ENCODE data around the gene ASAP3.
A peak's percentile ranks its signal among the peaks of the same experiment; 100 is the strongest.

The ASAP3 gene

DNA sequence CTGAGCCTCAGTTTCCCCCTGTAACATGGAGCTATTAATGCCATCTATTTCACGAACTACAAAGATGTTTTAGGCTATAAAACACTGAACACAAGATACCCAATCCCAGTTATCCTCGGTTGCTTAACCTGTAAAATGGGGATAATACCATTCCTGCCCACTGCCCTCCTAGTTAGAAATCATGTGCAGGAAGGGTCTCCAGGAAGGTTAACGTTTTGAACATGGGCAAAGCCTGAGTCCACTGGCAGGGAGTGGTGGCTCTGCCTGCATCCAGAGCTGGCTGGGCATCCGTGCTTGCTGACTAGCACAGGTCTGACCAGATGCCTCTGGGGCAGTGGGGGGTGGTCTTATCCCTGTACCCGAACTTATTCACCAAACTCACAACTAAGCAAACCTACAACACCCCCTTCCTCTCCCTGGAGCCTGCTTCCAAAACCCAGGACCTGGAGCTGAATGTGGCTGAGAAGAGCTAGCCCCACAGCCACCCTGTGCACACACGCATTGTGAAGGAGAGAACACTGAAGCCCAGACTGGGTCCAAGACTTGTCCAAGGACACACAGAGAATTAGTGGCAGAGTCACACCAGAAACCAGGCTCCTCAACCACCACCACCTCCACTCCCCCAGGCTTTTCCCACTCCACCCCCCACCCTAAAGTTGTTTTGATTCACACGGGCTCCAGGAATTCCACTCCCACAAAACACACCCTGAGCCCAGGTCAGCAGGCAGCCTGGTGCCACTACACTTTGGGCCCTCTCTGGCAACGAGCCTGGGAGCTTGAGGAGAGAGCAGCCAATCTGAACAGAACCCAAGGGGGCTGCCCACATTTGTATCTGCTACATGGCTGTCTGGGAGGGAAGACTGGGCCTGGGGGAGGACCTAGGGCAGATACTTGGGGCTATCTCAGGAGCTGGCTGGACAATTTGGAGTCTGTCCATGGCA, 45.4 kb upstream of the ASAP3 start:
- TF ChIP-seq CTCF (IDR thresholded peaks at IDR 0.05; ENCODE audit: borderline replicate concordance, control extremely low read depth, extremely low read depth, insufficient read depth, missing control alignments) = no peak
- no peak for DNase-seq (ENCODE audit: low spot score)
- in situ Hi-C loops (cut with MboI; ENCODE audit: low sequenced_read_pairs, unreplicated experiment) = no loop called here

DNA sequence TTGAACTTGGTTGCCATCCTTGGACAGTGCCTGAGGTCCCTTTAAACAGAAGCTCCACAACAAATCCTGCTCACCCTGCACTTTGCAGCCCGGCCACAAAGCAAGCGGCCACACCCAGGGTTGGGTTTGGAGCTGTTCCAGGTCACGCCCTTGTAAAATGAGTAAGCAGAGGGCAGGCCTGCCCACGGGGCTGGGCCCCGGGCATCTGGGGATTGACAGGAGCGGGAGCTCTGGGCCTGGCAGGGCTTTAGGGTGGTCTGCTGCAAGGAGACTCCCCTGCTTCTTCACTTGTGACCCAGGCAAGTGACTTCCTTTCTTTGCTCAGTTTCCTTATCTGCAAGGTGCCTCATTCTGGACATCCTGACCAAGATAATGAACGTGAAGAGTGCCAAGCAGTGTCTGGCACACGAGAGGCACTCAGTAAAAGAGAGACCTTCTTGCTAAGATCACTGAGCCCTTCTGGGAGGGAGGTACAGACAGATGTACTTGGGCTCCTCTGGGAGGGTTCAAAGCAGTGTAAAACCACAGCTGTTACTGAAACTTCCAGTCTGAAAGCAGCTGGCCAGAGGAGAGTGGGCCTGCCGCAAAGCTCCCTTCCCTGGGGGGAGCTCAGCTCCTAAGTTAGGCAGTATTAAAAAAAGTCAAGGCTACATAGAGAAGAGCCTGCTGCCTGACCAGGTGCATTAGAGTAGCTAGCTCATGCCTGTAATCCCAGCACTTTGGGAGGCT, 44.4 kb upstream of the ASAP3 start:
- TF ChIP-seq CTCF (IDR thresholded peaks at IDR 0.05; ENCODE audit: borderline replicate concordance, control extremely low read depth, extremely low read depth, insufficient read depth, missing control alignments) = no peak
- in situ Hi-C loops (cut with MboI; ENCODE audit: low sequenced_read_pairs, unreplicated experiment) = no loop called here
- DNase-seq (ENCODE audit: low spot score) = peak; percentile 73

DNA sequence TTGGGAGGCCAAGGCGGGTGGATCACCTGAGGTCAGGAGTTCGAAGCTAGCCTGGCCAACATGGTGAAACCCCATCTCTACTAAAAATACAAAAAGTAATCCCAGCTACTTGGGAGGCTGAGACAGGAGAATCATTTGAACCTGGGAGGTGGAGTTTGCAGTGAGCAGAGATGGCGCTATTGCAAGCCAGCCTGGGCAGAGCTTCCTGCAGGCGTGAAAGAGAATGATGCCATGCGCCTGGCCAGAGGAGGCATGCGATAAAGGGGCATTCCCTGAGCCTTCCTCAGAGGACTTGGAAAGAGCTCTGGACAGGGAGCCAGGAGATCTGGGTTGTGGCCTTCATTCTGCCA, 43.9 kb upstream of the ASAP3 start:
- in situ Hi-C loops (cut with MboI; ENCODE audit: low sequenced_read_pairs, unreplicated experiment) = no loop called here
- no peak for TF ChIP-seq CTCF (IDR thresholded peaks at IDR 0.05; ENCODE audit: borderline replicate concordance, control extremely low read depth, extremely low read depth, insufficient read depth, missing control alignments)
- DNase-seq (ENCODE audit: low spot score) = no peak

GRCh38 chr1:23527366-23527765, 43.4 kb upstream of the ASAP3 start:
- no peak for DNase-seq (ENCODE audit: low spot score)
- in situ Hi-C loops (cut with MboI; ENCODE audit: low sequenced_read_pairs, unreplicated experiment) = no loop called here
- no peak for TF ChIP-seq CTCF (IDR thresholded peaks at IDR 0.05; ENCODE audit: borderline replicate concordance, control extremely low read depth, extremely low read depth, insufficient read depth, missing control alignments)

DNA sequence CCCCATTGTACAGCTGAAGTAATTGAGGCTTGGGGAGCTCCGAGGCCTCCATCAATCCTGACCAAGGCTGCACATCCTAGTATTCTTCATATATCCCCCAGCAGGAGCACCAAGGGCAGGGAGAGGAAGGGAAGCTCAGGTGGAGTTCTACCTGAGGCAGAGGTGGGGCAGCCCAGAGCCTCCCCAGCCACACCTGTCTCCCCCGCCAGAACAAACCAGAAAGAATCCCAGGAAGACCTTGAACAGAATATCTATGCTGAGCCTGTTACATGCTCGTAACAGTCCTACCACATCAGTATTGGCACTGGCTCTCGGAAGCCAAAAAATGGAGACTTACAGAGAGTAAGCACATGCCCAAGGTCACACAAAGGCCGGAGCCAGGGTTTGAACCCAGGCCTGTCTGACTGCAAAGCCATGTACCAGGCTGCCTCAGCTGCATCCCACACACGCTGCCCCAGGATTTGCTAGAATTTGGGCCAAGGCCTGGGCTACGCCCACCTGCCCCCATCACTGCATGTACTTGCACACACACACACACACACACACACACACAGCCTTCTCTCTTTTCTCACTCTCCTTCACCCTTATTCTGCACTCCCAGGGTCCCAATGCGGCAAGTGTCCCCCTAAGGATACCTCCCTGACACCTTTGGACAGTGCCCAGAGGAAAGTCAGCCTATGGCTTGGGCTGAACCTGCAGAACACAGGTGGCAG, 42.5 kb upstream of the ASAP3 start:
- no peak for TF ChIP-seq CTCF (IDR thresholded peaks at IDR 0.05; ENCODE audit: borderline replicate concordance, control extremely low read depth, extremely low read depth, insufficient read depth, missing control alignments)
- in situ Hi-C loops (cut with MboI; ENCODE audit: low sequenced_read_pairs, unreplicated experiment) = no loop called here
- DNase-seq (ENCODE audit: low spot score) = no peak

GRCh38 chr1:23525558-23526250, 41.7 kb upstream of the ASAP3 start:
- TF ChIP-seq CTCF (IDR thresholded peaks at IDR 0.05; ENCODE audit: borderline replicate concordance, control extremely low read depth, extremely low read depth, insufficient read depth, missing control alignments) = no peak
- peak; percentile 68 for DNase-seq (ENCODE audit: low spot score)

More at GRCh38 chr1:23525558-23526250, 41.7 kb upstream of the ASAP3 start:
- in situ Hi-C loops (cut with MboI; ENCODE audit: low sequenced_read_pairs, unreplicated experiment) = no loop called here
